ENCODE data around the gene RBM14.
"Not testable (repeated sequence)": the region's sequence is repeated elsewhere in the genome, so short reads cannot be mapped to it uniquely, and the experiment has no call there.

DNA sequence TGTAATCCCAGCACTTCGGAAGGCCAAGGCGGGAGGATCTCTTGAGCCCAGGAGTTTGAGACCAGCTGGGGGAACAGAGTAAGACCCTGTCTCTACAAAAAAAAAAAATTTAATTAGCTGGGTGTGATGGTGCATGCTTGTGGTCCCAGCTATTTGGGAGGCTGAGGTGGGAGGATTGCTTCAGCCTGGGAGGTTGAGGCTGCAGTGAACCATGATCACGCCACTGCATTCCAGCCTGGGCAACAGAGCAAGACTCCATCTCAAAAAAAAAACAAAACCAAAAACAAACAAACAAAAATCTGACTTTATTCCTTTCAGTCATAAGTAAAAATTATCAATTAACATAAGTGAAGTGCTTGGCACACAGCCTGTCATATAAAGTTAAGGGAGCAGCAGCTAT lies 9.8 kb upstream of the RBM14 start:
- TF ChIP-seq CTCF (conservative IDR thresholded peaks at IDR 0.05; ENCODE audit: low read depth, low read length); RFX5 (IDR thresholded peaks at IDR 0.05; ENCODE audit: low read depth, low read length); BHLHE40 (IDR thresholded peaks at IDR 0.05; ENCODE audit: low read depth, low read length); RCOR1 (IDR thresholded peaks at IDR 0.05; ENCODE audit: insufficient replicate concordance, low read length); POLR2A (IDR thresholded peaks at IDR 0.05; ENCODE audit: low read depth, low read length); FOS (IDR thresholded peaks at IDR 0.05; ENCODE audit: low read depth, low read length); RAD21 (IDR thresholded peaks at IDR 0.05; ENCODE audit: low read length); SMC3 (IDR thresholded peaks at IDR 0.05; ENCODE audit: low read depth, low read length); MXI1 (IDR thresholded peaks at IDR 0.05; ENCODE audit: borderline replicate concordance, low read depth, low read length): not testable (repeated sequence)

Measured in IMR-90 (cell line).